ENCODE data around the gene GGCT.

Gene GGCT

DNA sequence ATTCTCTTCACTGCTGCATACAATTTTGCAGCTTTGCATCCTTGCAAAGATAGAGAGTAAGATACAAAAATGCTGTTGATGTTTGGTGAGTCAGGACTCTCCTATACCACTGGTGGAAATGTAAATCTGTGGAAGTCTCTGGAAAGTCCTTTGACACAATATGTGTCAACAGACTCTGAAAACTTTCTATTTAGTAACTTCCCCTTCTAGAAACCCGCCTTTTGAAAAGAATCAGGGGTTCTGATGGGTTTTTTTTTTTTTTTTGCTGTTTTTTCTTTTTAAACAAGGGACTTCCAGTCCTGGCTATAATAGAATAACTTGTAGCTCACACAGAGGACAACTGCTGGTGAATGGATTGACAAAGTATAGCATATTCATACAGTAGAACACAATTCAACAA is 42.5 kb downstream of the GGCT start:
- DNase-seq (ENCODE audit: low spot score), result no peak

DNA sequence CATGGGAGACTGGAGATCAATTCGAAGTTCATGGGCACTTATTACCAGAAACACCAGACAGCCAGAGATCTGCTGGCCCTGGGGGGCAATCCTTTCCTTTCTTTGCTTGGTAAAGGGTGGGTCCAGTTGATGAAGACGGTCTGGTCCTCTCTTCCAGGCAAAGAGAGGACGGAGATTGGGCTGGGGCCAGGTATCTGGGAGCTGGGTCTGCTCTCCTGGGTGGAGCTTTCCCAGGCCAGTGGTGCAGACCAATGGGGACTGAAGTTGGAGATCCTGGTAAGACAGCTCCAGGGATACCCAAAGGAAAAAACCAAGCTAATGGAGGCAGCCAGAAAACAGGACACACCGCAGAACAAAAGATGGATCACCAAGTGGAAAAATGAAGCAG is 44.4 kb downstream of the GGCT start:
- DNase-seq (ENCODE audit: low spot score), result no peak

DNA sequence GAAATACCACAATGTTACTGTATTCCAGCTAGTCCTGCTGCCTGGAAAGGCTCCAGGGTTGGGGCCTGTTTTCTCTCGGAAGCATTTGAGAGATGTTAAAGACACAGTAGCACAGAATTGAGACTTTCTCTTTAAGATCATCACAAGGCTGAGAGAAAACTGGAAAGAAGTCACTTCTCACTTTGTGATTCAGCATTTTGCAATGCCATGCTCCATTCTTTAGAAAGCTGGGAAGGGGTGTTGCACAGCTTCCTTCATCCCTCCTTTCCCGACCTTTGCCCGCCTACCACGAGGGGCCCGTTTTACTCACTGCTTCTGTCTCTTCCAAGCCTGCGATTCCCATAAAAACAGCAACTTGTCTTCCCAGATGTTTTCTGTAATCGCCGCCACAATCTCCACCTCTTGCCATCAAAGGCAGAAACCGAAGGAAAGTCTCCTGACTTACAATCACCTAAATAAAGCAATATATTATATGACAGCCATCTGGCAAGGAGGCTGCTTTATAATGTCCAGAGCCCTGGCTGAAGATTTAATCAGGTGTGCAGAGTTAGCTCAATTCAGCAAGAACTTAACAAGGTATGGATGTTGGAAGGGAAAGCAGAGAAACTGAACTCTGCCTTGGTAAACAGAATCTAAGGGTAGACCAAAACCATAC is 44.9 kb downstream of the GGCT start:
- DNase-seq (ENCODE audit: low spot score), result no peak

DNA sequence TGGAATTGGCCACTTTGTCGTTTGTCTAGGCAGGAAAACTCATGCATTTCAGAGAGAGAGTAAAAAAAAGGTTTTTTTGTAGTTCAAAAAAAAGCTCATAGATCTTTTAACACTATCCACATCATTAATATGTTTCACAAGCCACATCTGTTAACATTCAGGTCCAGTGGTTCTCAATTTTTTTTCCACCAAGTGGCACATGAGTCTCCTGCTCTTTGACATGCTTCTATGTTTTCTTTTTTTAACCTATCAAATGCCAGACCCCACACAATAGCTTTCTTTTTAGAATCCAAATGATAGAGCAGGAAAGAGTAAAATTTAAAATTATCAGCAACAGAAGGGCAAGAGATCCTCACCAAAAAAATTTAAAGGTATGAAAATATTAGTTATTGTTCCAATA is 46.3 kb downstream of the GGCT start:
- no peak for DNase-seq (ENCODE audit: low spot score)

DNA sequence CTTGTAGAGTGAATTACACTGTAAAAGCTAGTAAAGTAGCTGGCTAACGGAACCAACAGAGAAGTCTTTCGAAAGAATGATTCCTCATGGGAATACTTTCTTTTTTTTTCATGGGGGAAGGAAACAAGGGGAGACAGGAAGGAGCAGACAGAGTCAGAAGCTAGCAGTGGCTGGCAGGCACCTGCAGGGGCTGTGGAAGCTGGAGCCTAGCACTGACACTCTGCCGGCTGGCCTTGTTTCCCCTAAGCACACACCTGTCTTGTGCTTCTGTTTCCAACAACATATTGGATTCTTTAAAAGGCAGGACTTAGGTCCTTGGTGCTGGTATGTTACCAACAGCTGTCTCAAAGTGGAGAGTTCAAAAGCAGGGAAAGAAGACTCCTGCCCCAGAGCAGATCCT is 50.7 kb downstream of the GGCT start:
- no peak for DNase-seq (ENCODE audit: low spot score)

DNA sequence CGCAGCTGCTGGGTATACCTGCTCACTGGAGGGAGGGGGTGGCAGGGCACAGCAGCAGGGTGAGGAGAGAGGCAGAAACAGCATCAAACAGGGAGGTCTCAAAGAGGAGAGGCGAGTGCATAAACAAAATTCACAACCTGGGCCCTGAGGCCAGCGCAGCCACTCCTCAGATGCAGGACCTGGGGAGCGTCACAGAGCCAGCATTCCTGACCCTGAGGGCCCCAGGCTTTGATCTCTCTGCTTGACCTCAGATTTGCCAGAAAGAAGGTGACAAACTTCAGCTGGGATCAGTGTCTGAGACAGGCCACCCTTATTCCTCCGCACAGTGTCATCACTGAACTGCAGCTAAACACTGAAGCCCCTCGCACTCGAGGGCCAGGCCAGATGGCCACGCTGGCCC is 51.6 kb downstream of the GGCT start:
- DNase-seq (ENCODE audit: low spot score), result no peak

DNA sequence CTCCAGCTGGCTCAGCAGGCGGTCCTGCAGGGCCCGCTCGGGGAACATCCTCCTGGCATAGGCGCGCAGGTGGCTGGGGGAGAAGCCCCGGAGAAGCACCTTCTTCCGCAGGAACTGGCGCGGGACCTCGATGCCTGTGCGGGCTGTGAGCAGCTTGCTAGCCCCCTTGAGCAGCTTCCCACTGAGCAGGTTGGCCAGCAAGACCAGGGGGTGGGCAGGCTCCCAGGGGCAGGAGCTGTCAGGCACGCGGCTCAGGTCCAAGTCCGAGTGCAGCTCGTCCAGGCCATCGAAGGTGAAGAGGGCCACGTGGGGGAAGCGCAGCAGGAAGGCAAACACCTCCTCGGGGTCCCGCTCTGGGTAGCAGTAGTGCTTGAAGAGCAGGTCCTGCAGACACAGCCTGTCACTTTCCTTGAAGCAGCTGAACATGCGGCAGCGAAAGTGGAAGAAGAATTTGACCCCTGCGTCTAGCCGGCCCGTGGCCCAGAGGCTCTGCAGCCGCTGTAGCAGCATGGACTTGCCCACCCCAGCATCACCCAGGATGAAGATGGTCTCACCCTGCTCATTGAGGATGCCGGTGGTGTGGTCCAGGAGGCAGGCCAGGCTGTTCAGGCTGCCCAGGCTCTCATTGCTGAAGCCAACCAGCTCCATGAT is 52.2 kb downstream of the GGCT start:
- no peak for DNase-seq (ENCODE audit: low spot score)

DNA sequence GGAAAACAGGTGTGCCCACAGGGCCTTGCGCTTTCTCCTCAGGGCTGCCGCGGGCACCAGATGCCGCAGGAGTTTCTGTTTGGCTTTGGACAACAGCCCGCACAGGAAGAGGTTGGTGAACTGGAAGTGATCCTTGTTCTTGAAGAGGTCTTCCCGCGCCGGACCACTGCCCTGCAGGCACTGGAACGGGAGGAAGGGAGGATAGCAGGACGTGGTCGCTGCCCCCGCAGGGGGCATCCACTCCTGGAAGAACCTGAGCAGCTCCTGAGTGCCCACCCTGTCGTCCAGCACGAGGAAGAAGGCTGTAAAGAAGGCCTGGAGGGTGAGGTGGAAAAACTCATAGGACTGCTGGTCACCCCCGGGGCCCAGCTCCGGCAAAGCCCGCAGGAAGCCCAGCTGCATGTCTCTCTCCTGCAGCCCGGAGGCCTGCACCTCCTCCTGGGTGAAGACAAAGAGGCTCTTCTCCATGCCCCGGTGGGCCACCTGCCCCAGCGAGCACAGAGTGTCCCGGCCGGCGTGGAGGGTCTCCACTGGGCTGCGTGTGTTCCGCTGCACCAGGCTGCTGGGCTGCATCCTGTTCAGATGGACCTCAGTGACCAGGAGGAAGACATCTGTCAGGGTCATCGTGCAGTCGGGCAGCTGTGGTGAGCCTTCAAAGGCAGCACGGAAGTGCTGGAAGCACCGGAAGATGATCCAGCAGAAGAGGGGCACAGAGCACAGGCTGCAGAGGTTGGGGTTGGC is 52.9 kb downstream of the GGCT start:
- no peak for DNase-seq (ENCODE audit: low spot score)

DNA sequence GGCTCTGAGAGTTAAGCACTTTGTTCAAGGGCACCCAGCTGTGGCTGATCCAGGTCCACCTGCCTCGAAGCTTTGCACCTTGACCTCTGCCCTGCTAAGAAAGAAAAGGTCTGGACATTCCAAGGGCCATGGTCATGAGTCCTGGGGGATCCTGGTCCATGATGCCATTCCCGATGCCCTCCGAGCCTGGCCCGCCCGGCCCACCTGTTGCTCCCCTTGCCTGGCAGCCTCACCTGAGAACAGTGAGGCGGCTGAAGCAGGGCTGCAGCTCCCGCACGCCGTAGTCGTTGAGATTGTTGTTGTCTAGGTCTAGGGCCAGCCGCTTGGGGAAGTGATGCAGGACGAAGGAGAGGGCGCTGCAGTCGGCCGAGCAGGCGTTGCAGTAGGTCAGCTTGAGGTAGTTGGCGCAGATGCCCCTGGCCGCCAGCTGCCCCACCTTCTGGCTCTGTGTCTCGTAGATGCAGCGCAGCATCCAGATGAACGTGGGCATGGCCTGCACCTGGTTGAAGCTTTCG is 53.6 kb downstream of the GGCT start:
- no peak for DNase-seq (ENCODE audit: low spot score)

DNA sequence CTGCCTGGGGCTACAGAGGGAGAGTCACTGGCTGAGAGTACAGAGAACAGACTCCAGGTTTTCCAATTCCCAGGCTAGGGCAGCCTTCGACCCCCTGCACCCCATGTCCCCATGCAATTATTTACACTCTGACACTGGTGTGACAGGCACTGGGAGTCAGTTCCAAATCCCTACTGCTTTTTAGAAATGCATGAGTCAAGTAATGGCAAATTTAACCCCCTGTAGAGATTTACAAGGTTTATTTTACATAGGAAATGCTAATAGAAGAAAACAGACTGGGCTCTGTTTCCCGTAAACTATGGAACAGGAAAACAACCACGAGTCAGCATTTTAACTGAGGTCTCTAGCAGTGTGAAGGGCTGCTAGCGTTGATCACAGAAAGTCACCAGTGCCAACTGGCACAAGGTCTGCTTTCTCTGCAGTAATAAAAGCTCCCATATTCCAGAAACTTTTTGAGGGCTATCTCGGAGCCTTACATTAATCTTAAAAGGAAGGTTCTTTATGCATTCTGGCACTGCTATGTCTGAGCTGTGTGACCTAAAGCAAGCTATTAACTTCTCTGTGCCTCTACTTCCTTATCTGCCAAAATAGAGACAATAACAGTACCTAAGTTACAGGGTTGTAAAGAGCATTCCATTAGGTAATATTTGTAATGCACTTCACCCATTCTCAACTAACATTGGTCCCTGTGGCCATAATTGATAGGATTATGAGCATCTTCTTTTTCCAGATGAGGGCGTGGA is 54.2 kb downstream of the GGCT start:
- DNase-seq (ENCODE audit: low spot score), result no peak

DNA sequence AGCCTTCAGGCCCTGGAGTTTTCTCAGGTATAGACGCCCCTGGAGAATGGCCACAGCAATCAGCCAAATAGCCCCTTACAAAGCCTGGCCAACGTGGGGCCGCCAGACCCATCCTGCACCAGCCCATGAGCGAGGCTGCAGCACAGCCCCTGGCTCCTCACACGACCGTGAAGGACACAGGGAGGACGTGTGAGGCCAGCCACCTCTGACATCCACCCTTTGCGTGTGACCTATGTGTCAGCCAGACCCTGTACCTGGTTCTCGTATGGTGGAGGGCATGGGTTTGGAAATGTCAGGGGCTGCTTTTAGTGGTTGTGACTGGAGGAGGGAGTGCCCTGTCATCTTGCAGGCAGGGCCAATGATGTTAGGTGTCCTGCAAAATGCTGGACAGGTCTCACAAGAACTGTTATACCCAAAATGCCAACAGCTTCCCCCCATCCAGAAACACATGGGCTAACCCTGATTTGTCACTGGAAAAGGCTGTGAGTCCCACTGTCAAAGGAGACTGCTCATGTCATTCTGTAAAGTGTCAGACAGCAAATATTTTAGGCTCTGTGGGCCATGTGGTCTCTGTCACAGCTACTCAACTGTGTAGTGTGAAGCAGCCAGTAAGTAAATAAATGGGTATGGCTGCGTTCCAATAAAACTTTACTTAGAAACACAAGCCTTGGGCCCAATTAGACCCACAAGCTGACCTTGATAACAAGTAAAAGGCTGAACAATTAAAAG is 56.0 kb downstream of the GGCT start:
- DNase-seq (ENCODE audit: low spot score), result no peak

DNA sequence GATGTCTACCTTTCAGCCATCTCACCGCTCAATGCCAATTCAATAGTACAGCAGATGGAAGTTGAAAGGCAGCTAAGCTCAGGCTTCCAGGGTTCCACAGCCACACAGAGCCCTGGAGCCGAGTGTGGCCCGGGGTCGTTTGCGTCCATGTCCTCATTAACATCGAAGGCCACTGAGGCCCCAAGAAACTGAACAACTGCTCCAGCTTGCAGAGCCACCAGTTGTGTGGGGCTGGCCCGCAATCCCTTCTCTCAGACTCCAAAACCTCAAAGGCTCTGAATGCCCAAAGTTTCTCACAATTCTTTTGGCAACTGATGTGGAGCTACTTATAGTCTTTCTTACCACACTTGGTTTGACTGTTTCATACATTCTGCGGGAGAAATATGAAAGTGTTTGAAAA is 57.2 kb downstream of the GGCT start:
- no peak for DNase-seq (ENCODE audit: low spot score)

All from germinal center (tissue), 1 donor.